NCI-H774 (cell line): Measurements from ENCODE around the gene NUP98.

Experiments used
- DNase-seq: peaks from one replicate; lab custom pipeline; 2025; lab: John Stamatoyannopoulos, UW

The NUP98 gene

DNA sequence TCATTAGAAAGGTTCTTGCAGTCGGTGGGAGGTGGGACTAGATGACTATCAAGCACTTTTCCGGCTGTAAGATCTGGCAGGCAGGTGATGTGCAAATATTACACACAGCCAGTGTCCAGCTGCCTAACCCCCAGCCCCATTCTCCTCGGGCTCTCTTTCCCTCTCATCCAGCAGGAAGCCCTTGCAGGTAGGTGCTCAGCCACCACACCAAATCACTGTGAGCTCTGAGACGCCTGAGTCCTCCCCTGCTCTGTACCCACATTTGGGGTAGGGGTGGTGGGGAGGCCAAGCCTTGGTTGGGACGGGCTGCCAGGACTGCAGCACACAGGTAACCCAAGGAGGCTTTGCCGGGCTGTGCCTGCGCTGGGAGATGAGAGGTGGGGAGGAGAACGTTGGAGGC lies 156.2 kb downstream of the NUP98 start:
- no peak for DNase-seq

DNA sequence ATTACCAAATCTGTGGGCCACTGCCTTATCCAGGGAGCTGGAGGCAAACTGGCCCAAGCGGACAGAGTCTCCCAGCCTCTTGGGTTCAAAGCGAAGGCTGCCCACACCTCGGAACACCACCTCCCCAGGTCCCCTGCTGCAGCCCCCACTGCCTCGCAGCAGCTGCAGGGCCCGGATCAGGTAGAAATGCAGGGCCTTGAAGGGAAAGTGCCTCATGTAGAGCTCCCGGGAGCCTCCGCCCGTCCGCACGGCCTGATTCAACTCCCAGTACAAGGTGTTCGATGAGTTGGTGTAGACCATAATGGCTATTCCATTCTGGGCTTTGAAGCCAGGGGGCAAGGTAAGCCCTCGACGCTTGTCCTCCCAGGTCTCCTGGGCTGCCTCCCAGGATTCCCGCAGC lies 157.5 kb downstream of the NUP98 start:
- DNase-seq, result no peak

DNA sequence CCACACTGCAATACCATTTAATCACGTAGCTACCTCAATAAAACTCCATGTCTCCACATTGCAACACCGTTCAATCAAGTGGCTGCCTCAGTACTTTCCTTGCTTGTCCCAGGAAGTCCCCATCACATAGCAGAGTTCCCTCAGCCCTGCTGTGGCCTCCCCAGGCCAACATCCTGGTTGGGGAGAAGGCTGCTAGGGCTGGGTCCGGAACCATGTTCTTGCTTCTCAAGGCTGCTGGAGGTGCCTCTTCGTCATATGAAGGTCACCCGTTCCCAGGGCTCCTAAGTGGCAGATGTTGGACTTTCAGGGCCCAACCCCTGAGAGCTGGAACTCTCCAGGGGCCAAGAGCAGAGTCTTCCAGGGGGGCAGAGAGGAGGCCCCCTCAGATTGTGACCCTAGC lies 158.8 kb downstream of the NUP98 start:
- no peak for DNase-seq

DNA sequence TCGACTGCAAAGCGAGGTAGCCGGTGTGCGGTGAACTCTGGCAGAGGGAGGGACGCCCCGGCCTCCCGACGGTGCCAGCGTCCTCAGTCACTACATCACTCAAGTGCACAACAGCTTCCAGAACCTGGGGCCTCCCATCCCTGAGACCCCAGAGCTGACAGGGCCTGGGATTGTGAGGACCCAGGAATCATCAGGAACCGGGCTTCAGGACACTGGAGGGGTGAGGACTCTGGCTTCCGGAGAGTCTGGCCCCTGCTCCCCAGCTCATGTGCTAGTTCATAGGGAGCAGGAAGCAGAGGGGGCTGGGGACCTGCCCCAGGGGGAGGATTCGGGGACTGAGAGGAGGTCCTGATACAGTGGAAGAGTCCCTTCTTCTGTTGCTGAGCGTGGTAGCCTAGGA lies 160.2 kb downstream of the NUP98 start:
- DNase-seq, result no peak

DNA sequence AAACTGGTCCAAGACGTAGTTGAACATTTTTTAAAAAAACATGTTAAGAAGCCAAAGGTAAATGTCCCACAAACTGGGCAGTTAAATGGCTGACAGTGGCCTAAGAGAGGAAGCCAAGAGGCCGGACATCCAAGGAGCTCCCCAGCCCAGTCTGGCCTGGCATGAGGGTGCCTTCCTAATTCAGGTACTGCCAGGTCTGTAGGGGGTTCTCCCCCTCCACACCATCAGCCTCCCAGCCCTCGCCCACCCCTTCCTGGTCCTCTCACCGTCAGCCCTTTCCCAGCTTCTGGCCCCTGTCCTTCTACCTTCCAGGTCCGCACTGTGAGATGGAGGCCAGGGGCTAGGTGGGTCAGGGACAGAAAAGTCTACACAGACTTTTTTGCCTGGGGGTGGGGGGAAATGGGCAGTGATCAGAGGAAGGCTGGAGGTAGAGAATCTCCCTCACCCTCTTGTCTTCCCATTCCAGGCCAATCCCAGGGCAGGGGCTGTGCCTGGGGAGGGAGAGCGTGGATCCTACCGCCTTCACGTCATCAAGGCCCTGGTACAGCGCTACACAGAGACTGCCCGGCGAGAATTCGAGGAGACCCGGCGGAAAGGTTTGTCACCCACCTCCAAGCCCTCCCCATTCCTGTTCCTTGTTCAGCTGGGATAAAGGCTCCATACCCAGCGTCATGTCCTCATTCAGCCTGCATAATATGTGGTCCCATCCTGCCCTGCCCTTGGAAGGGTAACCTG lies 161.5 kb downstream of the NUP98 start:
- DNase-seq, result no peak

DNA sequence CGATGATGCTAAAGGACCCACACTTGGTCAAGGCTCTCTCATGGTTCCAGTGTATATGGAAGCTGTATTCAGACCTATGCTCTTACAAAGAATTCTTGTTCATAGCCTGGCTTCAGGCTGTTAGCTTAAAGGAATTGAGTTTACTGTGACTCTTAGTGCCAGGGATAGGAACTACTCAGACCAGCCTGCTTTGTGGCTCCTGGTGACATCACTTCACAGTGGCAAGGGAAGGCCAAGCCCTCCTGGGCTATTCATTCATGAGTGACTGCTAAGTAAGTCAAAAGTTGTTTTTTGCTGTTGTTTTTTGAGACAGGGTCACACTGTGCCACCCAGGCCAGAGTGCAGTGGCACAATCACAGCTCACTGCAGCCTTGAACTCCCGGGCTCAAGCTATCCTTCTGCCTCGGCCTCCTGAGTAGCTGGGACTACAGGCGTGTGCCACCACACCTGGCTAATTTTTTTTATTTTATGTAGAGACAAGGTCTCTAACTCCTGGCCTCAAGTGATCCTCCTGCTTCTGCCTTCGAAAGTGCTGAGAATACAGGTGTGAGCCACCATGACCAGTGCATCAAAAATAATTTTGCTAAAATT lies 165.2 kb downstream of the NUP98 start:
- no peak for DNase-seq

DNA sequence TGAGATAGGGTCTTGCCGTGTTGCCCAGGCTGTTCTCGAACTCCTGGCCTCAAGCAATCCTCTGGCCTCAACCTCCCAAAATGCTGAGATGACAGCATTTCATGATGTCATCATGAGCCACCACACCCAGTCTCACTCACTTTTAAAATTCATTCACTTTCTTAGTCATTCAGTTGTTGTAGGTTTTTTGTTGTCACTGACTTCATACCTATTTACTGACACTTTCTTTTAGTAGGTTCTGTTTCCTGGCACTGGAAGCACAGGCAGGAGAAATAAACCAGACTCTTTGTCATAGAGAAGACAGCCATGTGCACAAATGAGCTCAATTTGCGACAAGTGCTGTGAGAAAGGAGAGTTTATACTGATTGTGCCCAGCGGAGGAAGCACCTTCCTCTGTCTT lies 166.0 kb downstream of the NUP98 start:
- no peak for DNase-seq

DNA sequence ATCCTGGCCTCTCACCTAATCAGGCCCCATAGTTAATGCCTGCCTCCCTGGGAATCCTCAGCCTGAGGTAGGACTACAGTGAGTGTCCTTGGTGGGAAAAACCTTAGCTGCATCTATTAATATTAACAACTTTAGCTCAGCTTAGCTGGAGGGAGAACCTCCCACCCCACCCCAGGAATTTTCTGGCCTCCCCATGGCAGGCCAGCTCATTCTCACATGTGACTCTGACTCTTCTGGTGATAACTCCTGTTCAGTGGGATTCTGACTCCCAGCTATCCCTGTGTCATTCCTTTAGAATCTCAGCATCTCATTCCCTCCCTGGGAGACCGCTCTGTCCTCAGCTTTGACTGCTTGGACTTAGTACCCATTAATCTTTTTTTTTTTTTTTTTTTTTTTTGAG lies 170.1 kb downstream of the NUP98 start:
- DNase-seq, result no peak

DNA sequence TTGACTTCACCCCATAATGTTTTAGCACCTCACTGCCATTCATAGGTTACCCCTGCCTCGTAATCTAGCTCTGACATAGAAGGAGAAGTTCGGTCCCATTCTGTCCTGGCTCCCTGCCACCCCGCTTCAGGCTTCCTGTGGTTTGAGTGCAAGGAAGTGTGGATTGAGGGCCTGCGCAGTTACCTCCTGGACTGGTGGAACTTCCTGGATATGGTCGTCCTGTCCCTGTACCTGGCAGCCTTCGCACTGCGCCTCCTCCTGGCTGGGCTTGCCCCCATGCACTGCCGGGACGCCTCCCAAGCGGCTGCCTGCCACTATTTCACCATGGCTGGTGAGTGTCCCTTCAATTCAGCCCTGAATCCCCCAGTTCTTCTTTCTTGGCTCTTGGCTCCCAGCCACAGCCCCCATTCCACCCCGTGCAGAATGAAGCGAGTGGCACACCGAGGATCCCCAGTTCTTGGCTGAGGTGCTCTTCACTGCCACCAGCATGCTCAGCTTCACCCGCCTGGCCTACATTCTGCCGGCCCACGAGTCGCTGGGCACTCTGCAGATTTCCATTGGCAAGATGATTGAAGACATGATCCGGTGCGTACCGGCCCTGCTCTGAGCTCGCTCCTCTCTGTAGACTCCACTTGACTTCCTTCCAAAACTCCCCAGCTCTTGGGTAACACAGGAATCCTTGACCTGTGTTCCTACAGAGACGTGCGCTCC lies 170.9 kb downstream of the NUP98 start:
- DNase-seq, result no peak
